ENCODE data around the gene TBC1D2. TPM values are rescaled to one million over a fixed set of nuclear protein-coding genes. Genes with fewer than 3 reads are reported as not detected.
A peak's percentile ranks its signal among the peaks of the same experiment; 100 is the strongest.

The TBC1D2 gene
- total and polyA plus RNA-seq, 2 of the 4 experiments (the other 2 are of a cell fraction), result 36.9 to 62.7 TPM

GRCh38 chr9:98247831-98248657, 7.4 kb downstream of the TBC1D2 start:
- in situ Hi-C loops (cut with MboI; ENCODE audit: low sequenced_read_pairs), result no loop called here
- no peak for TF ChIP-seq NFE2L2 (IDR thresholded peaks at IDR 0.05; ENCODE audit: low read depth, low read length)
- TF ChIP-seq USF2 (IDR thresholded peaks at IDR 0.05; ENCODE audit: low read depth, low read length), result no peak
- no peak for TF ChIP-seq RCOR1 (IDR thresholded peaks at IDR 0.05; ENCODE audit: insufficient replicate concordance, low read length)
- no peak for TF ChIP-seq MAFK (IDR thresholded peaks at IDR 0.05; ENCODE audit: low read depth, low read length)
- TF ChIP-seq CEBPB (IDR thresholded peaks at IDR 0.05; ENCODE audit: low read depth, low read length), result no peak
- TF ChIP-seq, protein P1, sequence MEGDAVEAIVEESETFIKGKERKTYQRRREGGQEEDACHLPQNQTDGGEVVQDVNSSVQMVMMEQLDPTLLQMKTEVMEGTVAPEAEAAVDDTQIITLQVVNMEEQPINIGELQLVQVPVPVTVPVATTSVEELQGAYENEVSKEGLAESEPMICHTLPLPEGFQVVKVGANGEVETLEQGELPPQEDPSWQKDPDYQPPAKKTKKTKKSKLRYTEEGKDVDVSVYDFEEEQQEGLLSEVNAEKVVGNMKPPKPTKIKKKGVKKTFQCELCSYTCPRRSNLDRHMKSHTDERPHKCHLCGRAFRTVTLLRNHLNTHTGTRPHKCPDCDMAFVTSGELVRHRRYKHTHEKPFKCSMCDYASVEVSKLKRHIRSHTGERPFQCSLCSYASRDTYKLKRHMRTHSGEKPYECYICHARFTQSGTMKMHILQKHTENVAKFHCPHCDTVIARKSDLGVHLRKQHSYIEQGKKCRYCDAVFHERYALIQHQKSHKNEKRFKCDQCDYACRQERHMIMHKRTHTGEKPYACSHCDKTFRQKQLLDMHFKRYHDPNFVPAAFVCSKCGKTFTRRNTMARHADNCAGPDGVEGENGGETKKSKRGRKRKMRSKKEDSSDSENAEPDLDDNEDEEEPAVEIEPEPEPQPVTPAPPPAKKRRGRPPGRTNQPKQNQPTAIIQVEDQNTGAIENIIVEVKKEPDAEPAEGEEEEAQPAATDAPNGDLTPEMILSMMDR (conservative IDR thresholded peaks at IDR 0.05; ENCODE audit: low read depth, low read length), result no peak
- TF ChIP-seq, protein P2, sequence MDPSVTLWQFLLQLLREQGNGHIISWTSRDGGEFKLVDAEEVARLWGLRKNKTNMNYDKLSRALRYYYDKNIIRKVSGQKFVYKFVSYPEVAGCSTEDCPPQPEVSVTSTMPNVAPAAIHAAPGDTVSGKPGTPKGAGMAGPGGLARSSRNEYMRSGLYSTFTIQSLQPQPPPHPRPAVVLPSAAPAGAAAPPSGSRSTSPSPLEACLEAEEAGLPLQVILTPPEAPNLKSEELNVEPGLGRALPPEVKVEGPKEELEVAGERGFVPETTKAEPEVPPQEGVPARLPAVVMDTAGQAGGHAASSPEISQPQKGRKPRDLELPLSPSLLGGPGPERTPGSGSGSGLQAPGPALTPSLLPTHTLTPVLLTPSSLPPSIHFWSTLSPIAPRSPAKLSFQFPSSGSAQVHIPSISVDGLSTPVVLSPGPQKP (IDR thresholded peaks at IDR 0.05; ENCODE audit: borderline replicate concordance, low read depth, low read length), result no peak
- no peak for TF ChIP-seq CHD1 (IDR thresholded peaks at IDR 0.05; ENCODE audit: low read depth, low read length)
- TF ChIP-seq RFX5 (IDR thresholded peaks at IDR 0.05; ENCODE audit: low read depth, low read length), result no peak
- no peak for TF ChIP-seq MXI1 (IDR thresholded peaks at IDR 0.05; ENCODE audit: borderline replicate concordance, low read depth, low read length)
- no peak for TF ChIP-seq POLR2A (IDR thresholded peaks at IDR 0.05; ENCODE audit: low read depth, low read length)
- TF ChIP-seq MAZ (IDR thresholded peaks at IDR 0.05; ENCODE audit: borderline replicate concordance, low read depth, low read length), result no peak
- TF ChIP-seq SMC3 (IDR thresholded peaks at IDR 0.05; ENCODE audit: low read depth, low read length), result no peak
- TF ChIP-seq BHLHE40 (IDR thresholded peaks at IDR 0.05; ENCODE audit: low read depth, low read length), result no peak

More at GRCh38 chr9:98247831-98248657, 7.4 kb downstream of the TBC1D2 start:
- peak overlapping the region; percentile 76 for H2AK5ac ChIP-seq (ENCODE audit: low read depth, low read length)
- H2AK9ac ChIP-seq (replicated peaks; ENCODE audit: low read depth, low read length, poor library complexity), result peak overlapping the region; percentile 89
- H3K4me3 ChIP-seq (ENCODE audit: insufficient read depth, low read depth, low read length), result no peak overlapping the region
- ChIA-PET POLR2A (ENCODE audit: unreplicated experiment) (no interaction called here), CTCF (interaction anchor here (0.7 to 1.0 kb wide), 2 partner anchors 17 to 35 kb away, joined by 3 read pairs; no protein-coding TSS in a partner anchor)
- H3K4me1 ChIP-seq (ENCODE audit: control insufficient read depth, insufficient read depth, low read length), result peaks cover 42% of the 10 kb centered on the region
- H3K18ac ChIP-seq (ENCODE audit: low read depth, low read length), result peak overlapping the region; percentile 89
- dilution Hi-C loops (cut with HindIII; ENCODE audit: low sequenced_read_pairs, unreplicated experiment), result no loop called here
- H3K9ac ChIP-seq (ENCODE audit: low read depth, low read length), result 0 out of 2 replicates have a peak overlapping the region, but pooled peaks have one; percentile 3
- no peaks in the 10 kb centered on the region for H3K27me3 ChIP-seq (ENCODE audit: control insufficient read depth, insufficient read depth, low read length)
- peak overlapping the region; percentile 81 for H3K14ac ChIP-seq (replicated peaks; ENCODE audit: low read depth, low read length)
- H2BK20ac ChIP-seq (ENCODE audit: low read depth, low read length), result peak overlapping the region; percentile 84
- H2AFZ ChIP-seq (replicated peaks; ENCODE audit: low read length, poor library complexity), result peak overlapping the region; percentile 5
- H3K9me1 ChIP-seq (ENCODE audit: insufficient read depth, low read length), result peaks cover 36% of the 10 kb centered on the region
- peaks cover 12% of the 10 kb centered on the region for H3K36me3 ChIP-seq (ENCODE audit: control insufficient read depth, insufficient read depth, low read length)
- H4K5ac ChIP-seq (ENCODE audit: low read depth, low read length), result peak overlapping the region; percentile 69
- H2BK15ac ChIP-seq (ENCODE audit: low read depth, low read length), result peak overlapping the region; percentile 96; the same call in 2 of the 3 replicates
- H2BK120ac ChIP-seq (ENCODE audit: low read depth, low read length), result peak overlapping the region; percentile 95
- H4K91ac ChIP-seq (ENCODE audit: insufficient read depth, low read depth, low read length), result peak overlapping the region; percentile 99
- DNase-seq (no peak), ATAC-seq (ENCODE audit: low read depth) (no peak)
- peak overlapping the region; percentile 99 for H2BK5ac ChIP-seq (ENCODE audit: low read depth, low read length, poor library complexity, severe bottlenecking)
- peak overlapping the region; percentile 17; the same call in 1 of the 2 replicates for H3K56ac ChIP-seq (ENCODE audit: extremely low read depth, insufficient read depth, low read length)
- no peaks in the 10 kb centered on the region for H4K20me1 ChIP-seq (ENCODE audit: insufficient read depth, low read length)
- H3K79me1 ChIP-seq (ENCODE audit: low read depth in 1 of 2, low read length in 2 of 2), result peaks cover 22 to 53% of the 10 kb centered on the region in 2 experiments
- peak overlapping the region; percentile 72 for H3K27ac ChIP-seq (ENCODE audit: insufficient read depth, low read length)
- peak overlapping the region; percentile 87 for H3K4ac ChIP-seq (ENCODE audit: low read depth, low read length)
- H3K23ac ChIP-seq (ENCODE audit: low read depth, low read length), result peak overlapping the region; percentile 41; the same call in 1 of the 2 replicates
- 94% methylated on average over 3 of the region's 8 CpGs; no CpG with 5 or more reads in 1 of the 2 experiments for WGBS, 2 experiments (ENCODE audit: extremely low coverage in 2 of 2, insufficient read length in 1 of 2)
- peak overlapping the region; percentile 55 to 97 for H4K8ac ChIP-seq (ENCODE audit: low read depth in 2 of 2, low read length in 2 of 2)
- BruUV-seq (replicated peaks), result no TSS peak
- no peaks in the 10 kb centered on the region for H3K9me3 ChIP-seq (ENCODE audit: control insufficient read depth, insufficient read depth, low read length)
- intact Hi-C loops (cut with micrococcal nuclease), result loop anchor here (2.0 kb wide), 1 partner anchor 13 kb away; no protein-coding TSS in a partner anchor
- H3K4me2 ChIP-seq (ENCODE audit: low read depth, low read length), result no peak overlapping the region

Measured in IMR-90 (cell line).